Sigmoid colon (tissue), 4 donors: ENCODE data around the gene P3H2.

Source experiments
- CTCF ChIP-seq, 4 experiments: fragments of 450-650 bp in 3 of 4; fragments of 200-600 bp in 1 of 4; IDR thresholded peaks; one replicate each; pipeline ENCODE4 v1.5.1; 2016 to 2019; ENCODE audit warnings: antibody characterized with exemption in 4 of 4, mild to moderate bottlenecking in 3 of 4, moderate library complexity in 2 of 4
- POLR2A ChIP-seq, 2 donors: fragments of 450-650 bp; IDR thresholded peaks; one replicate each; pipeline ENCODE4 v1.6.1; 2016; ENCODE audit warnings: antibody characterized with exemption in 2 of 2, mild to moderate bottlenecking in 2 of 2, moderate library complexity in 2 of 2
- POLR2AphosphoS5 ChIP-seq, 4 donors: sonication (generic); formaldehyde crosslinking; IDR thresholded peaks; one replicate each; pipeline ENCODE4 v1.6.1; 2017; ENCODE audit warnings: antibody characterized with exemption in 4 of 4

GRCh38 chr3:190064659-190065058 is 56.0 kb downstream of the P3H2 start:
- no peak for TF ChIP-seq CTCF (IDR thresholded peaks at IDR 0.05)
- no peak for TF ChIP-seq POLR2A (IDR thresholded peaks at IDR 0.05)
- no peak for TF ChIP-seq POLR2AphosphoS5 (IDR thresholded peaks at IDR 0.05)
